Brain microvascular endothelial cell (primary cell): ENCODE measurements around the gene S100A4.
"Not testable (repeated sequence)": the region's sequence is repeated elsewhere in the genome, so short reads cannot be mapped to it uniquely, and the experiment has no call there.

Source experiments
- DNase-seq: peaks from one replicate; pipeline ENCODE4 v3.0.0-alpha.2; 2020
- H3K27ac ChIP-seq: fragments of 250-450 bp; sonication (Bioruptor Pico); 2 replicates; pipeline ENCODE4 v1.5.1; 2020; ENCODE audit warnings: mild to moderate bottlenecking, moderate library complexity
- H3K27me3 ChIP-seq: fragments of 250-450 bp; sonication (Bioruptor Pico); replicated peaks from 2 replicates; pipeline ENCODE4 v1.5.1; 2020; ENCODE audit warnings: mild to moderate bottlenecking
- H3K36me3 ChIP-seq: fragments of 250-450 bp; sonication (Bioruptor Pico); replicated peaks from 2 replicates; pipeline ENCODE4 v1.5.1; 2020; ENCODE audit warnings: mild to moderate bottlenecking
- H3K4me3 ChIP-seq: 2 replicates; pipeline ENCODE4 v1.5.1; 2011; ENCODE audit warnings: low read depth, mild to moderate bottlenecking, control low read depth, low read length, moderate library complexity
- in situ Hi-C: cut with HindIII; loops from 2 replicates; pipeline ENCODE4 v1.10.0; 2017; ENCODE audit warnings: low sequenced_read_pairs, low pct_ligation_motif_present
- TF ChIP-seq, protein P1 (sequence below): IDR thresholded peaks from 2 replicates; pipeline ENCODE4 v1.5.1; 2011; ENCODE audit warnings: low read depth, mild to moderate bottlenecking, moderate library complexity, low read length, control low read depth, inconsistent platforms; ENCODE audit errors: missing control alignments

Gene S100A4

DNA sequence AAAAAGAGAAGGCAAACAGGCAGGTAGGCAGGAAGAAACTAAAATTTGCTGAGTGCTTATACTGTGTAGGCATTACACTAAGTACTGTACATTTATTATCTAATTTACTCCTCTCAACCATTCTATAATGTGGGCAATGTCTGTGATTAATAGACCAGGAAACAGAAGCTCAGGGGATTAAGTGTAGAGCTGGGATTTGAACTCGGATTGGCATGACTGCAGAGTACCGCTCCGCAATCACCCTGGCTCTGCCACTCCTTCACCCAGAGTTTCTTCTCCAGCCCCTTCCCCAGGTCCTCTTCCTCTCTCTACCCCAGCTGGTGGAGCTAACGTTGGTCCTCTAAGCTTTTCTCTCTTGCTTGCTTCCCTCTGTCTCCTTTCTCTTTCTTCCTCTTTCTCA, 31.5 kb upstream of the S100A4 start:
- H3K27ac ChIP-seq = no peak overlapping the region
- in situ Hi-C loops = no loop called here

DNA sequence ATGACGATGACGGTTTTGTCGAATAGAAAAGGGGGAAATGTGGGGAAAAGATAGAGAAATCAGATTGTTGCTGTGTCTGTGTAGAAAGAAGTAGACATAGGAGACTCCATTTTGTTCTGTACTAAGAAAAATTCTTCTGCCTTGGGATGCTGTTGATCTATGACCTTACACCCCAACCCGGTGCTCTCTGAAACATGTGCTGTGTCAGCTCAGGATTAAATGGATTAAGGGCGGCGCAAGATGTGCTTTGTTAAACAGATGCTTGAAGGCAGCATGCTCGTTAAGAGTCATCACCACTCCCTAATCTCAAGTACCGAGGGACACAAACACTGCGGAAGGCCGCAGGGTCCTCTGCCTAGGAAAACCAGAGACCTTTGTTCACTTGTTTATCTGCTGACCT, 29.9 kb upstream of the S100A4 start:
- H3K27ac ChIP-seq, H3K27me3 ChIP-seq, H3K36me3 ChIP-seq, in situ Hi-C loops, H3K4me3 ChIP-seq, DNase-seq: not testable (repeated sequence)

More for the DNA sequence above, 31.5 kb upstream of the S100A4 start:
- no peak for DNase-seq
- Histone ChIP-seq H3K36me3 (no peaks in the 10 kb centered on the region), H3K4me3 (no peak overlapping the region), H3K27me3 (no peaks in the 10 kb centered on the region)
- TF ChIP-seq, protein P1, sequence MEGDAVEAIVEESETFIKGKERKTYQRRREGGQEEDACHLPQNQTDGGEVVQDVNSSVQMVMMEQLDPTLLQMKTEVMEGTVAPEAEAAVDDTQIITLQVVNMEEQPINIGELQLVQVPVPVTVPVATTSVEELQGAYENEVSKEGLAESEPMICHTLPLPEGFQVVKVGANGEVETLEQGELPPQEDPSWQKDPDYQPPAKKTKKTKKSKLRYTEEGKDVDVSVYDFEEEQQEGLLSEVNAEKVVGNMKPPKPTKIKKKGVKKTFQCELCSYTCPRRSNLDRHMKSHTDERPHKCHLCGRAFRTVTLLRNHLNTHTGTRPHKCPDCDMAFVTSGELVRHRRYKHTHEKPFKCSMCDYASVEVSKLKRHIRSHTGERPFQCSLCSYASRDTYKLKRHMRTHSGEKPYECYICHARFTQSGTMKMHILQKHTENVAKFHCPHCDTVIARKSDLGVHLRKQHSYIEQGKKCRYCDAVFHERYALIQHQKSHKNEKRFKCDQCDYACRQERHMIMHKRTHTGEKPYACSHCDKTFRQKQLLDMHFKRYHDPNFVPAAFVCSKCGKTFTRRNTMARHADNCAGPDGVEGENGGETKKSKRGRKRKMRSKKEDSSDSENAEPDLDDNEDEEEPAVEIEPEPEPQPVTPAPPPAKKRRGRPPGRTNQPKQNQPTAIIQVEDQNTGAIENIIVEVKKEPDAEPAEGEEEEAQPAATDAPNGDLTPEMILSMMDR = no peak

DNA sequence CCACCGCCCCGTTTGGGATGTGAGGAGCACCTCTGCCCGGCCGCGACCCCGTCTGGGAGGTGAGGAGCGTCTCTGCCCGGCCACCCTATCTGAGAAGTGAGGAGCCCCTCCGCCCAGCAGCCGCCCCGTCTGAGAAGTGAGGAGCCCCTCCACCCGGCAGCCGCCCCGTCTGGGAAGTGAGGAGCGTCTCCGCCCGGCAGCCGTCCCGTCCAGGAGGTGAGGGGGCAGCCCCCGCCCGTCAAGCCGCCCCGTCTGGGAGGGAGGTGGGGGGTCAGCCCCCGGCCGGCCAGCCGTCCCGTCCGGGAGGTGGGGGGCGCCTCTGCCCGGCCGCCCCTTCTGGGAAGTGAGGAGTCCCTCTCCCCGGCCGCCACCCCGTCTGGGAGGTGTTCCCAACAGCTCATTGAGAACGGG, 29.5 kb upstream of the S100A4 start:
- DNase-seq, H3K27ac ChIP-seq, in situ Hi-C loops, H3K4me3 ChIP-seq, H3K36me3 ChIP-seq, H3K27me3 ChIP-seq: not testable (repeated sequence)

DNA sequence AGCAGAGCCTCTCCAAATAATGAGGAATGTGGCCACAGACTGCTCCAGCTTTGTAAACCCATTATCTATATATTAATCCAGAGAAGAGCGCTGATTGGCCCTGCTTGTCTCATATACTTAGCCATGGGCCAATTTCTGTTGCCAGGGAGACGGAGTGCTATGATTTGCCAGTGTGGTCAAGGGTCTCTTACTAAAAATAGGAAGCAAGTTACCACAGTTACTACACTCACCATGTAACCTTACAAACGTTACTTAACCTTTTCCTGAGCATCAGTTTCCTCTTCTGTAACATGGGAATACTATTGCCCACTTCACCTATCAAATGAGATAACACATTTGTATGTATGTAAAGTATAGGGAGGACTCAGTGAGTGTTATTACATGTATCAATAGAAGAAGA, 27.7 kb upstream of the S100A4 start:
- TF ChIP-seq, protein P1 = no peak
- DNase-seq = peak; percentile 34
- no peaks in the 10 kb centered on the region for H3K36me3 ChIP-seq
- no peak overlapping the region for H3K4me3 ChIP-seq
- peak overlapping the region; percentile 56 for H3K27ac ChIP-seq
- no peaks in the 10 kb centered on the region for H3K27me3 ChIP-seq
- in situ Hi-C loops = no loop called here

DNA sequence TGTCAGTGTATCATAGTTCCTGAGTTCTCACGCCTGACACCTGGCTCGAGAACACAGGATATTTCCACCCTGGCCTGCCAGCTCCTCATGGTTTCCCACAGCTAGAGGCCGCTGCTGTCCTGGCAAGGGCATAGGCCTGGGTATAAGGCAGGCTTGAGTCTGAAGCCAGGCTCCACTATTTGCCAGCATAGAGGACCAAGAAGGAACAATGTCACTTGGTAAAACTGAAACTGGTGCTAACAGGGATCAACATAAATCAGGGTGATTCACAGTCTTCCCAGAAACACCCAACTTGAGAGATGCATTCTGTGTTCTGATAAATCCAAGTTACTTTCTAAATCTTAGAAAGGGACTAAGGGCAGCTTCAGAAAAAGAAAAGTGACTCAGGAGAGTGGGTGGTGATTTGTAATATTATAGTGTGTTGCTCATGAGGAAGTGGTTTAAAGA, 27.0 kb upstream of the S100A4 start:
- Histone ChIP-seq H3K4me3 (no peak overlapping the region), H3K36me3 (no peaks in the 10 kb centered on the region), H3K27me3 (no peaks in the 10 kb centered on the region), H3K27ac (peak overlapping the region; percentile 56)
- DNase-seq = peak; percentile 74
- in situ Hi-C loops = no loop called here
- TF ChIP-seq, protein P1 = peak; percentile 94

DNA sequence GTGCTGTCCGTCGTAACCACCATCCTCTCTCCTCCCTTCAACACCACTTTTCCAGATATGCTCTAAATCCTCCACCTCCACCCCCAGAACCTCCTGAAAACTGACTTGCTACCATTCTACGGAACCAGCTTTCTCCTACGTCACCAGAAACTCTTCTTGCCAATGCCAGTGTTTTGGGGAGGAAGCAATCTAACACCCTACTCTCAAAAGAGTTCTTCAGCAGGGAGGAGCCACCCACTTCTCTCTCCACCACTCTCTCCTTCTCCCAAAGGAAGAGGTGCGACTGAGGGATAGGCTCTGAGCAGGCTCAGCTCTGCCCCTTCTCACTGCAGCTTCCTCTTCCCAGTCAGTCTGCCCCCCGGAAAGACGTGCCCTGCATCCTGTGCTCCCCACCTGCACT, 26.1 kb upstream of the S100A4 start:
- Histone ChIP-seq H3K4me3 (no peak overlapping the region), H3K36me3 (no peaks in the 10 kb centered on the region), H3K27me3 (no peaks in the 10 kb centered on the region), H3K27ac (no peak overlapping the region)
- TF ChIP-seq, protein P1 = no peak
- DNase-seq = no peak
- in situ Hi-C loops = no loop called here

DNA sequence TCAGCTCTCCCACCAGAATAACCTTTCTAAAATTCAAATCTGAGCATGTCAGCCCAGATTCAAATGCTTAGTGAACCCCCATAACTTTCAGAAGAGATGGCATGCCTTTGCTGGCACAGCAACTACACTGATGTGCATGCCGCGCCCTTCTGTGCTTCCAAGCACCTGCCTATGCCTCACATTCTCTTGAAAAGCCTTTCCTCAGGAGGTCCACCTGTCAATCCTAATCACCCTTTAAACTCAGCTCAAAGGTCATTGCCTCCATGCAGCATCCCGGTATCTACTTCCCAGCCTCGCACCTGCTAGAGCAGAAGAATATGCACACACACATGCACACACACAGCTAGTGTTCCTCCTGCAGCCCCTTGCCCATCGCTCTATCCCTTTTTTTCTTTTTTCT, 25.3 kb upstream of the S100A4 start:
- Histone ChIP-seq H3K27ac (no peak overlapping the region), H3K4me3 (no peak overlapping the region), H3K36me3 (no peaks in the 10 kb centered on the region), H3K27me3 (no peaks in the 10 kb centered on the region)
- in situ Hi-C loops = no loop called here
- TF ChIP-seq, protein P1 = no peak
- no peak for DNase-seq
